OCI-LY7 (cell line): ENCODE measurements around the gene DDAH2. TPM values are rescaled to one million over a fixed set of nuclear protein-coding genes. Genes with fewer than 3 reads are reported as not detected.

ENCODE experiments used
- BruUV-seq: library from RNA; stranded (reverse); fragments of 400-500 nt; replicated peaks from 2 replicates; lab custom pipeline; 2021; lab: Mats Ljungman, UMichigan
- CTCF ChIA-PET: fragments of 300-600 bp; sonication (Branson Sonifier 250); formaldehyde crosslinking; loops from one replicate; lab custom pipeline; 2022; ENCODE audit warnings: antibody characterized with exemption; ENCODE audit not compliant: unreplicated experiment; lab: Charles Lee
- POLR2A ChIA-PET: fragments of 300-600 bp; sonication (Branson Sonifier 250); formaldehyde crosslinking; loops from one replicate; lab custom pipeline; 2022; ENCODE audit warnings: antibody characterized with exemption; lab: Charles Lee
- DNase-seq: peaks from one replicate; pipeline ENCODE4 v3.0.0-alpha.2; 2015; ENCODE audit warnings: low spot score
- H2AFZ ChIP-seq: fragments of 200-600 bp; sonication (generic), shearing (Covaris generic); 2 replicates; pipeline ENCODE4 v1.6.1; 2014; ENCODE audit warnings: mild to moderate bottlenecking, antibody characterized with exemption, low read length, moderate library complexity
- H3K27ac ChIP-seq: fragments of 200-600 bp; sonication (generic); 2 replicates; pipeline ENCODE4 v1.5.1; 2014; ENCODE audit warnings: mixed run types, low read depth, mild to moderate bottlenecking, moderate library complexity, low read length, inconsistent platforms; ENCODE audit not compliant: poor library complexity, severe bottlenecking
- H3K36me3 ChIP-seq: fragments of 200-600 bp; sonication (generic); 2 replicates; pipeline ENCODE4 v1.6.1; 2014; ENCODE audit warnings: mild to moderate bottlenecking, antibody characterized with exemption, low read length, moderate library complexity, mixed read lengths; ENCODE audit not compliant: insufficient read depth
- H3K4me1 ChIP-seq: fragments of 200-600 bp; sonication (generic); 2 replicates; pipeline ENCODE4 v1.5.1; 2014; ENCODE audit warnings: mild to moderate bottlenecking, low read length; ENCODE audit not compliant: insufficient read depth, poor library complexity, severe bottlenecking
- H3K4me2 ChIP-seq: fragments of 200-600 bp; sonication (generic); 2 replicates; pipeline ENCODE4 v1.6.1; 2014; ENCODE audit warnings: mild to moderate bottlenecking, low read length
- H3K4me3 ChIP-seq: fragments of 200-600 bp; sonication (generic); 2 replicates; pipeline ENCODE4 v1.5.1; 2014; ENCODE audit warnings: mild to moderate bottlenecking, low read depth, low read length; ENCODE audit not compliant: poor library complexity, severe bottlenecking
- H3K79me2 ChIP-seq: fragments of 200-600 bp; sonication (generic); 2 replicates; pipeline ENCODE4 v1.6.1; 2016; ENCODE audit warnings: low read depth, mild to moderate bottlenecking, low read length, moderate library complexity, mixed read lengths; ENCODE audit not compliant: insufficient read depth
- H3K9me2 ChIP-seq: fragments of 200-600 bp; sonication (generic); 2 replicates; pipeline ENCODE4 v1.6.1; 2016; ENCODE audit warnings: mild to moderate bottlenecking, low read length, mixed read lengths; ENCODE audit not compliant: insufficient read depth
- H3K9me3 ChIP-seq: fragments of 200-600 bp; sonication (generic); 2 replicates; pipeline ENCODE4 v1.6.1; 2014; ENCODE audit warnings: mild to moderate bottlenecking, mixed run types, low read length, mixed read lengths
- H4K20me1 ChIP-seq: fragments of 200-600 bp; sonication (generic); 2 replicates; pipeline ENCODE4 v1.6.1; 2014; ENCODE audit warnings: mild to moderate bottlenecking, antibody characterized with exemption, low read length, moderate library complexity, mixed read lengths; ENCODE audit not compliant: insufficient read depth
- CTCF ChIP-seq: fragments of 200-600 bp; sonication (generic); conservative IDR thresholded peaks from 2 replicates; pipeline ENCODE4 v1.5.1; 2014; ENCODE audit warnings: mild to moderate bottlenecking, antibody characterized with exemption, low read length, moderate library complexity, mixed read lengths
- EZH2phosphoT487 ChIP-seq: fragments of 200-600 bp; sonication (generic); IDR thresholded peaks from 2 replicates; pipeline ENCODE4 v1.6.1; 2018; ENCODE audit warnings: low read depth, borderline replicate concordance, mild to moderate bottlenecking, mixed run types, antibody characterized with exemption, low read length, moderate library complexity, mixed read lengths
- intact Hi-C: fragments of 100-400 bp; cut with micrococcal nuclease; formaldehyde crosslinking; loops from one replicate; pipeline ENCODE4 v1.10.0; 2022; ENCODE audit not compliant: unreplicated experiment
- total RNA-seq, 2 experiments: library from RNA; depleted of rRNA in 1 of 2; stranded (reverse); fragments of >200 nt in 1 of 2; shearing (Covaris generic) in 1 of 2; gene quantifications; 2 replicates each; pipeline ENCODE4 v1.2.3, GENCODE V29; 2014 to 2022

DDAH2 gene
- total RNA-seq, 2 experiments from 2014 or later: 14.0 to 20.4 TPM

GRCh38 chr6:31687321-31687720 is 41.8 kb downstream of the DDAH2 start:
- TF ChIP-seq EZH2phosphoT487 (no peak), CTCF (no peak)
- intact Hi-C loops: loop anchor here (10.0 kb wide), 2 partner anchors 207 to 463 kb away; partner anchors contain the start of gene EHMT2
- ChIA-PET POLR2A (interaction anchor here (0.7 kb wide), 1 partner anchor 12 kb away, joined by 3 read pairs; no protein-coding TSS in a partner anchor), CTCF (interaction anchor here (0.6 kb wide), 1 partner anchor 73 kb away, joined by 3 read pairs; no protein-coding TSS in a partner anchor)
- Histone ChIP-seq H3K4me2 (no peak overlapping the region), H3K9me2 (no peaks in the 10 kb centered on the region), H3K4me3 (no peak overlapping the region), H3K79me2 (no peaks in the 10 kb centered on the region), H2AFZ (no peak overlapping the region), H3K36me3 (peaks cover 56% of the 10 kb centered on the region), H3K27ac (no peak overlapping the region), H3K4me1 (peaks cover 12% of the 10 kb centered on the region), H4K20me1 (no peaks in the 10 kb centered on the region), H3K9me3 (no peaks in the 10 kb centered on the region)
- BruUV-seq: no TSS peak
- DNase-seq: no peak

- Histone ChIP-seq H3K36me3 (peaks cover 49% of the 10 kb centered on the region), H3K27ac (no peak overlapping the region), H3K4me2 (no peak overlapping the region), H2AFZ (no peak overlapping the region), H3K9me3 (no peaks in the 10 kb centered on the region), H4K20me1 (no peaks in the 10 kb centered on the region), H3K9me2 (no peaks in the 10 kb centered on the region), H3K4me3 (no peak overlapping the region), H3K4me1 (peaks cover 13% of the 10 kb centered on the region), H3K79me2 (no peaks in the 10 kb centered on the region)
- TF ChIP-seq EZH2phosphoT487 (no peak), CTCF (no peak)
- ChIA-PET POLR2A (interaction anchor here (0.9 kb wide), 1 partner anchor 52 kb away, joined by 3 read pairs; no protein-coding TSS in a partner anchor), CTCF (no interaction called here)
- BruUV-seq: no TSS peak
- intact Hi-C loops: loop anchor here (10.0 kb wide), 2 partner anchors 208 to 462 kb away; partner anchors contain the start of gene EHMT2
- DNase-seq: no peak
These were observed 42.6 kb downstream of the DDAH2 start for GRCh38 chr6:31686483-31686882.

- Histone ChIP-seq H3K4me2 (no peak overlapping the region), H3K79me2 (no peaks in the 10 kb centered on the region), H3K9me3 (no peaks in the 10 kb centered on the region), H3K36me3 (peaks cover 21% of the 10 kb centered on the region; the same call in 1 of the 2 replicates), H2AFZ (no peak overlapping the region), H4K20me1 (no peaks in the 10 kb centered on the region), H3K4me3 (no peak overlapping the region), H3K27ac (no peak overlapping the region), H3K9me2 (no peaks in the 10 kb centered on the region), H3K4me1 (peaks cover 15% of the 10 kb centered on the region)
- TF ChIP-seq EZH2phosphoT487 (no peak), CTCF (no peak)
- CTCF ChIA-PET: no interaction called here
- POLR2A ChIA-PET: no interaction called here
- no TSS peak for BruUV-seq
- intact Hi-C loops: loop anchor here (10.0 kb wide), 2 partner anchors 211 to 459 kb away; partner anchors contain the start of gene EHMT2
- DNase-seq: no peak
These were observed 45.5 kb downstream of the DDAH2 start for GRCh38 chr6:31683591-31683990.
